H1 (cell line): Measurements from ENCODE around the gene WDR27. TPM values are rescaled to one million over a fixed set of nuclear protein-coding genes. Genes with fewer than 3 reads are reported as not detected.

Experiments used
- CTCF ChIA-PET: fragments of 300-600 bp; sonication (Branson Sonifier 250); formaldehyde crosslinking; loops from one replicate; lab custom pipeline; 2021; ENCODE audit not compliant: partially characterized antibody; lab: Charles Lee
- POLR2A ChIA-PET: fragments of 300-600 bp; sonication (Branson Sonifier 250); formaldehyde crosslinking; loops from one replicate; lab custom pipeline; 2021; ENCODE audit warnings: inconsistent platforms; ENCODE audit not compliant: partially characterized antibody; lab: Charles Lee
- DNase-seq, 2 experiments: peaks; one replicate each; pipeline versions ENCODE4 v3.0.0 to v3.0.0-alpha.2; 2010 to 2022; ENCODE audit warnings: low spot score in 2 of 2, low read depth in 1 of 2, mixed read lengths in 1 of 2
- FAIRE-seq: peaks from 2 replicates; lab custom pipeline; 2011; peaks lifted over from hg19 to GRCh38; lab: Jason Lieb, UNC
- H2AFZ ChIP-seq: 2 replicates; pipeline ENCODE4 v1.8.1; 2012; ENCODE audit warnings: low read length, inconsistent platforms
- H2AK5ac ChIP-seq: 2 replicates; pipeline ENCODE4 v1.6.1; 2013; ENCODE audit warnings: low read depth, low read length
- H2BK120ac ChIP-seq: replicated peaks from 2 replicates; pipeline ENCODE3; 2013; ENCODE audit warnings: low read depth, low read length, inconsistent platforms
- H2BK12ac ChIP-seq: 2 replicates; pipeline ENCODE4 v1.6.1; 2013; ENCODE audit warnings: low read depth, low read length
- H2BK15ac ChIP-seq: 2 replicates; pipeline ENCODE4 v1.6.1; 2013; ENCODE audit warnings: low read length
- H2BK20ac ChIP-seq: 2 replicates; pipeline ENCODE4 v1.6.1; 2013; ENCODE audit warnings: low read length
- H2BK5ac ChIP-seq: 2 replicates; pipeline ENCODE4 v1.6.1; 2013; ENCODE audit warnings: low read depth, low read length
- H3K14ac ChIP-seq: 2 replicates; pipeline ENCODE4 v1.6.1; 2013; ENCODE audit warnings: inconsistent platforms; ENCODE audit not compliant: insufficient read length
- H3K18ac ChIP-seq: 2 replicates; pipeline ENCODE4 v1.6.1; 2013; ENCODE audit warnings: low read length; ENCODE audit errors: extremely low read depth
- H3K23ac ChIP-seq: 2 replicates; pipeline ENCODE4 v1.6.1; 2013; ENCODE audit warnings: inconsistent platforms; ENCODE audit not compliant: insufficient read length
- H3K23me2 ChIP-seq: 2 replicates; pipeline ENCODE4 v1.6.1; 2013; ENCODE audit warnings: low read depth, low read length
- H3K27ac ChIP-seq: 2 replicates; pipeline ENCODE4 v1.6.1; 2011; ENCODE audit warnings: low read depth, low read length, inconsistent platforms
- H3K27me3 ChIP-seq, 4 experiments: replicated peaks in 1 of 4; 1 replicate in 1 of 4; 2 replicates in 3 of 4; pipeline versions ENCODE4 v1.6.1 to v1.8.1; 2011 to 2013; ENCODE audit warnings: low read length in 3 of 4, mild to moderate bottlenecking in 3 of 4, inconsistent platforms in 2 of 4, mixed read lengths in 2 of 4, moderate library complexity in 1 of 4; ENCODE audit not compliant: control insufficient read depth in 3 of 4, insufficient read depth in 3 of 4; ENCODE audit errors: extremely low read depth in 1 of 4
- H3K36me3 ChIP-seq, 4 experiments: 2 replicates each; pipeline versions ENCODE4 v1.6.1 to v1.8.1; 2011 to 2013; ENCODE audit warnings: mild to moderate bottlenecking in 4 of 4, low read length in 3 of 4, moderate library complexity in 2 of 4, control low read depth in 1 of 4, inconsistent platforms in 1 of 4; ENCODE audit not compliant: insufficient read depth in 4 of 4, control insufficient read depth in 2 of 4
- H3K4ac ChIP-seq: replicated peaks from 2 replicates; pipeline ENCODE3; 2013; ENCODE audit warnings: low read length, low read depth, mixed read lengths, inconsistent platforms; ENCODE audit not compliant: insufficient read length
- H3K4me1 ChIP-seq, 4 experiments: replicated peaks in 1 of 4; 1 replicate in 1 of 4; 2 replicates in 3 of 4; pipeline versions ENCODE4 v1.6.1 to v1.8.1; 2011 to 2013; ENCODE audit warnings: low read length in 3 of 4, inconsistent platforms in 2 of 4, mixed read lengths in 1 of 4; ENCODE audit not compliant: insufficient read depth in 4 of 4, control insufficient read depth in 3 of 4
- H3K4me2 ChIP-seq, 2 experiments: 2 replicates each; pipeline versions ENCODE4 v1.6.1 to v1.8.1; 2011 to 2013; ENCODE audit warnings: low read depth in 2 of 2, low read length in 2 of 2, control low read depth in 1 of 2, inconsistent platforms in 1 of 2, mild to moderate bottlenecking in 1 of 2; ENCODE audit not compliant: insufficient read depth in 1 of 2
- H3K4me3 ChIP-seq, 4 experiments: fragments of 200-600, 300-600 bp in 1 of 4; sonication (generic), shearing (Covaris generic), sonication (Bioruptor Twin) in 1 of 4; 2 replicates each; pipeline versions ENCODE4 v1.5.1 to v1.8.1; 2011 to 2016; ENCODE audit warnings: low read length in 4 of 4, low read depth in 3 of 4, control low read depth in 2 of 4, inconsistent platforms in 2 of 4, mild to moderate bottlenecking in 2 of 4, mixed read lengths in 1 of 4, moderate library complexity in 1 of 4; ENCODE audit not compliant: insufficient read depth in 2 of 4; ENCODE audit errors: extremely low read depth in 1 of 4
- H3K56ac ChIP-seq: replicated peaks from 2 replicates; pipeline ENCODE3; 2013; ENCODE audit warnings: low read depth, mild to moderate bottlenecking, mixed read lengths, low read length, inconsistent platforms; ENCODE audit not compliant: insufficient read length
- H3K79me1 ChIP-seq: 2 replicates; pipeline ENCODE4 v1.6.1; 2013; ENCODE audit warnings: low read depth, low read length, control low read depth
- H3K79me2 ChIP-seq, 2 experiments: 2 replicates each; pipeline versions ENCODE4 v1.6.1 to v1.8.1; 2012 to 2013; ENCODE audit warnings: low read length in 2 of 2, mild to moderate bottlenecking in 2 of 2, inconsistent platforms in 1 of 2; ENCODE audit not compliant: insufficient read depth in 2 of 2, control insufficient read depth in 1 of 2
- H3K9ac ChIP-seq, 4 experiments: replicated peaks in 1 of 4; 1 replicate in 1 of 4; 2 replicates in 3 of 4; pipeline versions ENCODE4 v1.6.1 to v1.8.1; 2011 to 2013; ENCODE audit warnings: low read depth in 3 of 4, low read length in 3 of 4, control low read depth in 2 of 4, mild to moderate bottlenecking in 2 of 4, moderate library complexity in 2 of 4, inconsistent platforms in 1 of 4; ENCODE audit errors: extremely low read depth in 1 of 4
- H3K9me3 ChIP-seq, 2 experiments: 2 replicates each; pipeline versions ENCODE4 v1.6.1 to v1.8.1; 2012 to 2013; ENCODE audit warnings: mild to moderate bottlenecking in 2 of 2, moderate library complexity in 2 of 2, control low read depth in 1 of 2, inconsistent platforms in 1 of 2, low read depth in 1 of 2, low read length in 1 of 2, mixed read lengths in 1 of 2; ENCODE audit not compliant: insufficient read depth in 2 of 2
- H4K20me1 ChIP-seq, 2 experiments: replicated peaks in 1 of 2; 2 replicates each; pipeline versions ENCODE3 to v1.8.1; 2011 to 2013; ENCODE audit warnings: inconsistent platforms in 2 of 2, low read length in 2 of 2, mild to moderate bottlenecking in 1 of 2; ENCODE audit not compliant: insufficient read depth in 2 of 2, control insufficient read depth in 1 of 2
- H4K5ac ChIP-seq: 2 replicates; pipeline ENCODE4 v1.6.1; 2013; ENCODE audit warnings: low read length, low read depth, mixed read lengths, inconsistent platforms; ENCODE audit not compliant: insufficient read length
- H4K8ac ChIP-seq: 2 replicates; pipeline ENCODE4 v1.8.0; 2013; ENCODE audit warnings: mild to moderate bottlenecking, moderate library complexity, low read length, inconsistent platforms; ENCODE audit not compliant: insufficient read depth; ENCODE audit errors: extremely low read depth
- H4K91ac ChIP-seq: replicated peaks from 2 replicates; pipeline ENCODE3; 2013; ENCODE audit warnings: low read length, mixed read lengths, inconsistent platforms; ENCODE audit not compliant: insufficient read length
- ASH2L ChIP-seq: fragments of 200-600, 300-600 bp; sonication (generic); IDR thresholded peaks from one replicate; pipeline ENCODE4 v1.7.1; 2017; ENCODE audit warnings: low read length
- BCL11A ChIP-seq, 2 experiments: IDR thresholded peaks; one replicate each; pipeline ENCODE4 v1.6.1; 2011; ENCODE audit warnings: low read depth in 2 of 2, low read length in 2 of 2, mild to moderate bottlenecking in 2 of 2
- CEBPB ChIP-seq: IDR thresholded peaks from 2 replicates; pipeline ENCODE4 v1.6.1; 2012; ENCODE audit warnings: low read depth, low read length
- CHD2 ChIP-seq: IDR thresholded peaks from 2 replicates; pipeline ENCODE4 v1.6.1; 2012; ENCODE audit warnings: low read length, improper control_type of control experiment
- EZH2 ChIP-seq: fragments of 200-600 bp; sonication (generic); IDR thresholded peaks from 2 replicates; pipeline ENCODE4 v1.7.1; 2012; ENCODE audit warnings: low read depth, mild to moderate bottlenecking, moderate library complexity, low read length, inconsistent platforms; ENCODE audit not compliant: severe bottlenecking
- GTF2F1 ChIP-seq: IDR thresholded peaks from 2 replicates; pipeline ENCODE4 v1.6.1; 2012; ENCODE audit warnings: low read depth, low read length, improper control_type of control experiment, borderline replicate concordance
- HDAC6 ChIP-seq: IDR thresholded peaks from one replicate; pipeline ENCODE4 v1.7.1; 2012; ENCODE audit warnings: low read depth, mild to moderate bottlenecking, inconsistent platforms, low read length, moderate library complexity
- JUN ChIP-seq: IDR thresholded peaks from 2 replicates; pipeline ENCODE4 v1.6.1; 2011; ENCODE audit warnings: low read depth, mild to moderate bottlenecking, improper control_type of control experiment, low read length
- JUND ChIP-seq: IDR thresholded peaks from 2 replicates; pipeline ENCODE4 v1.6.1; 2011; ENCODE audit warnings: mild to moderate bottlenecking, improper control_type of control experiment, low read length
- MAFK ChIP-seq: IDR thresholded peaks from 2 replicates; pipeline ENCODE4 v1.6.1; 2012; ENCODE audit warnings: low read depth, mild to moderate bottlenecking, improper control_type of control experiment, low read length
- NANOG ChIP-seq: IDR thresholded peaks from 2 replicates; pipeline ENCODE4 v1.6.1; 2011; ENCODE audit warnings: low read length, low read depth, mild to moderate bottlenecking, inconsistent platforms; ENCODE audit not compliant: insufficient read depth, poor library complexity, severe bottlenecking
- TCF12 ChIP-seq: IDR thresholded peaks from 2 replicates; pipeline ENCODE4 v1.6.1; 2011; ENCODE audit warnings: low read depth, mild to moderate bottlenecking, low read length
- WGBS, 2 experiments: shearing (Covaris generic) in 1 of 2; methylation state at CpG; one replicate each; pipeline versions ENCODE4 v1.1.6 to v1.1.7; 2013 to 2015; ENCODE audit warnings: low lambda C conversion rate in 2 of 2, mixed read lengths in 2 of 2, inconsistent platforms in 1 of 2, low coverage in 1 of 2, missing lambda C conversion rate in 1 of 2; ENCODE audit not compliant: insufficient replicate concordance in 2 of 2, insufficient coverage in 1 of 2, insufficient read length in 1 of 2; ENCODE audit errors: extremely low coverage in 1 of 2, missing lambda C conversion rate in 1 of 2; 5-methylcytosine and 5-hydroxymethylcytosine counted together
- polyA plus RNA-seq, 7 experiments: library from polyadenylated mRNA; depleted of rRNA in 3 of 7; stranded (reverse) in 5 of 7; unstranded in 2 of 7; fragments of >200 nt in 5 of 7; fragments of 200-250 nt in 2 of 7; gene quantifications; 1 replicate in 5 of 7; 2 replicates in 1 of 7; 4 replicates in 1 of 7; pipeline versions ENCODE4 v1.2.1 to v1.2.3, GENCODE V29; 2011 to 2013; ENCODE audit warnings: missing spikeins in 2 of 7, mixed read lengths in 2 of 7
- total RNA-seq: library from RNA; stranded (reverse); fragmentation: NEBNext Ultra II Directional; extraction: Animal tissue kit (Norgen Biotek cat#: 25700); gene quantifications from 2 replicates; pipeline ENCODE4 v1.2.1, GENCODE V29; 2021
- TF ChIP-seq, protein P1 (sequence below): IDR thresholded peaks from 2 replicates; pipeline ENCODE4 v1.6.1; 2012; ENCODE audit warnings: inconsistent platforms

Gene WDR27
- total and polyA plus RNA-seq, 2 of the 8 experiments (the other 6 are each of a cell fraction or from before 2014, with no cell fraction given), result 53.6 to 68.6 TPM

DNA sequence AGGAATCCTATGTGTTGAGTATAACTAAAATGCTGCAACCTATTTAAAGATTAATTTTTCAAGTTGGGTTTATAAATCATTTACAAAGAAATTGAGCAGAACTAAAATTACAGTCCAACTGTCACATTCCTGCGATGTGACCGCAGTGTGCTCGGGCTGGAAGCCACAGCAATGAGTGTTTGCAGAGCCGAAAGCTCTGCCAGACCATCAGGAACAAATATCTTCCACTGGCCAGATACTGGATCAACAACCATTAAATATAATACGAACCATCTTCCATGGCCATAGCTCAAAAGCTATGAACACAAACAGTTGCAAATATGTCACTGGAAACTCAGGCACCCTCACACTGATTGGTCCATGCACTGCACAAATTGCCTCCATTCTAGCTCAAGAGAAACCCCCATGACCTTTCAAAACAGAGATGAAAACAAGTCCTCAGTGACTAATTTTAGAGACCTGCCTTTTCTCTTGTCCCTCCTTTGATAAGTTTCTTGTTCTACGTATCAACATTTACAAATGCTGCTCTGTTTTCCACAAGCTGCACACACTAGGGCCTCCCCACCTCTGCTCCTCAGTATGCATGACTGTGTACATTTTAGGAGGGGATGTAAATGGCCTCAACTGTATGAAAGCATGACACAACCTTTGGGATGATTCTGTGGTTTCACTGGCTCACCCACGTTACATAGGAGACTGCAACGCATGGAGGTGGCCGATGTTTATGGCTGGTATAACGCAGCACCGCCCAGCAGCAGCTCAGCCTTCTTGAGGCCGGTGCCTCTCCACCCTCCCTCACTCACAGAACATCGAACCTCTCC is 171.7 kb downstream of the WDR27 start:
- Histone ChIP-seq H3K56ac (no peak overlapping the region), H3K4ac (no peak overlapping the region), H3K4me1 (no peaks in the 10 kb centered on the region), H2AFZ (no peak overlapping the region), H4K8ac (no peak overlapping the region), H3K79me1 (no peaks in the 10 kb centered on the region), H2AK5ac (no peak overlapping the region), H2BK12ac (no peak overlapping the region), H3K23ac (no peak overlapping the region), H2BK120ac (no peak overlapping the region), H3K23me2 (no peaks in the 10 kb centered on the region; the same call in 1 of the 2 replicates), H3K4me3 (no peak overlapping the region), H2BK15ac (no peak overlapping the region), H3K18ac (no peak overlapping the region), H4K91ac (no peak overlapping the region), H3K9me3 (peaks cover 3% of the 10 kb centered on the region in 2 experiments; a peak in 1 of 4 replicates), H4K5ac (no peak overlapping the region), H4K20me1 (no peaks in the 10 kb centered on the region), H3K27me3 (no peaks in the 10 kb centered on the region), H2BK5ac (no peak overlapping the region), H3K79me2 (no peaks in the 10 kb centered on the region), H2BK20ac (no peak overlapping the region), H3K14ac (no peak overlapping the region), H3K4me2 (no peak overlapping the region), H3K27ac (no peak overlapping the region), H3K9ac (no peak overlapping the region), H3K36me3 (0 out of 8 replicates have a peak, but pooled peaks cover 0 to 4% (median 0%) of the 10 kb centered on the region in 4 experiments)
- CTCF ChIA-PET, result no interaction called here
- WGBS, 2 experiments, result 87% methylated on average over 13 of the region's 13 CpGs; no CpG with 5 or more reads in 1 of the 2 experiments
- DNase-seq, result no peak
- no peak for FAIRE-seq
- POLR2A ChIA-PET, result no interaction called here
- TF ChIP-seq NANOG, result no peak
- TF ChIP-seq BCL11A (IDR thresholded peaks at IDR 0.05; ENCODE audit: low read depth in 2 of 2, low read length in 2 of 2), result no peak
- no peak for TF ChIP-seq JUN
- no peak for TF ChIP-seq CHD2
- no peak for TF ChIP-seq EZH2
- TF ChIP-seq MAFK, result no peak
- TF ChIP-seq TCF12, result no peak
- no peak for TF ChIP-seq JUND
- TF ChIP-seq HDAC6, result no peak
- no peak for TF ChIP-seq GTF2F1
- TF ChIP-seq ASH2L, result no peak
- TF ChIP-seq CEBPB, result no peak
- TF ChIP-seq, protein P1, sequence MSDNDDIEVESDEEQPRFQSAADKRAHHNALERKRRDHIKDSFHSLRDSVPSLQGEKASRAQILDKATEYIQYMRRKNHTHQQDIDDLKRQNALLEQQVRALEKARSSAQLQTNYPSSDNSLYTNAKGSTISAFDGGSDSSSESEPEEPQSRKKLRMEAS, result no peak
